Ureter (tissue), 1 donor: ENCODE measurements around the gene EDEM1. TPM values are rescaled to one million over a fixed set of nuclear protein-coding genes. Genes with fewer than 3 reads are reported as not detected.
"Not testable (repeated sequence)": the region's sequence is repeated elsewhere in the genome, so short reads cannot be mapped to it uniquely, and the experiment has no call there.

Source experiments
- DNase-seq: peaks from one replicate; pipeline ENCODE4 v3.0.0-alpha.2; 2020; ENCODE audit warnings: low spot score
- total RNA-seq: library from RNA; stranded (reverse); gene quantifications from one replicate; pipeline ENCODE4 v1.2.4, GENCODE V29; 2023
- donor health status: DM: yes; HTN: yes; CAD: no.

EDEM1 gene
- total RNA-seq, 1 donor from 2014 or later = 57.3 TPM

DNA sequence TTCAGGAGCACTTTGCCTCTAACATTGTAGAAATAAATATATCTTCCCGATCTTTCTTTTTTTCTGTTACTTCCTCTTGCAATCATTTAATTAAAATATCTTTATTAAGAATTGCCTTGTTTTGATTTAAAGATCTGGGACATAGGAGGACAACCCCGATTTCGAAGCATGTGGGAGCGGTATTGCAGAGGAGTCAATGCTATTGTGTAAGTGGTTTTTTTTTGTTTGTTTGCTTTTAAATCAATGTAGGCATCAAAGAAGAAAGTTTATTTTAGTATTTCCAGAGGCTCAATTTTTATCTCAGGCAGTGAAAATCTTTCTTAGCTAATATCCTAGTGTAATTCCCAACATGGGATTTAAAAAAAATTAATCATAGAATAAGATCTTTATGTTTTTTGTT, 15.5 kb upstream of the EDEM1 start:
- DNase-seq = no peak

GRCh38 chr3:5179036-5179435, 8.5 kb upstream of the EDEM1 start:
- DNase-seq = not testable (repeated sequence)

DNA sequence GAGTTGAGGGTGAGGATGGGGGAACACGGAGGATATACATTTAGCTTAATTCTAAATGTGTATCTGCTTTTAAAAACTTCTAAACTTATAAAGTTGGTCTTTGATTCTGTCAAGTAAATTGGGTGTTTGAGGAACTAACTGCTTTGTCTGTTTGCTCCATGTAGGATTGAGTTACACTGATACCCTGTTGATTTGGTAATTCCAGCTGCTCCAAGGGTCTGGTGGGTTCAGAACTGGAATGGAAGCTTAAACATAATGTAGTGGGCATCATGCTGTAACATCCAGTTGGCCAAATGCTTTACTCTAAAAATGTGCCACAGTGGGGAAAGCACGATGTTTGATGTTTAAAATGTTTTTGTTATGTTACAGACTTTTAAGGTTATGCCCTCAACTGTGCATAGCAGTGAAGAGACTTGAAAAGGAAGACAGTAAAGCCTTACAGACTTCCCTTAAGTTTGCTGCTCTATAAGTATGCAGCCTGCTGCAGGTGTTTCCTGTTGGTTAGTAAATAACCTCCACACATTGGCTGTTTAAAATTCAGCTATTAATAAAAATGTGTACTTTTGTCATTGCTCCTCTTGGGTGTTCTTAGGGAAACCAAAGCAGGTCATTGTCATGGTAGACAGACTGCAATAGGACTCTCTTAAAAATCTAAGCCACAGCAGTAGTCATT, 5.9 kb upstream of the EDEM1 start:
- no peak for DNase-seq

- not testable (repeated sequence) for DNase-seq
These were observed 3.8 kb upstream of the EDEM1 start for GRCh38 chr3:5183714-5184113.

DNA sequence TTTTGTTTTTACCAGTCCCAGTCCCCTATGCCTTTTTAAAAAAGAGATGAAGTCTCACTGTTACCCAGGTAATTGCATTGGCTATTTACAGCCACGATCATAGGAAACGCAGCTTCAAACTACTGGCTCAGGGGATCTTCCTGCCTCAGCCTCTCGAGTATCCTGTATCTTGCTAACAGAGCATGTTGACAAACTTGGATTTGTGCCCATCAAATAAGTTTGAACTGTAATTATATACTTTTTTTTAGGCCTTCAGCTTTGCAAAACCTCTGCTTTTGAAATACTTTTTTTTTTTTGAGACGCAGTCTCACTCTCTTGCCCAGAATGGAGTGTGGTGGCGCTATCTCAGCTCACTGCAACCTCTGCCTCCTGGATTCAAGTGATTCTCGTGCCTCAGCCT, 3.0 kb upstream of the EDEM1 start:
- no peak for DNase-seq

GRCh38 chr3:5185093-5185673, 2.3 kb upstream of the EDEM1 start:
- no peak for DNase-seq

- no peak for DNase-seq
These were observed 1.2 kb upstream of the EDEM1 start for GRCh38 chr3:5186089-5186857.

- DNase-seq = no peak
These were observed 700 bp upstream of the EDEM1 start for GRCh38 chr3:5186858-5187155.

GRCh38 chr3:5187920-5188418, 462 bp downstream of the EDEM1 start:
- DNase-seq = no peak

GRCh38 chr3:5188419-5189221, 1.1 kb downstream of the EDEM1 start:
- no peak for DNase-seq

GRCh38 chr3:5190147-5190791, 2.8 kb downstream of the EDEM1 start:
- DNase-seq = no peak

DNA sequence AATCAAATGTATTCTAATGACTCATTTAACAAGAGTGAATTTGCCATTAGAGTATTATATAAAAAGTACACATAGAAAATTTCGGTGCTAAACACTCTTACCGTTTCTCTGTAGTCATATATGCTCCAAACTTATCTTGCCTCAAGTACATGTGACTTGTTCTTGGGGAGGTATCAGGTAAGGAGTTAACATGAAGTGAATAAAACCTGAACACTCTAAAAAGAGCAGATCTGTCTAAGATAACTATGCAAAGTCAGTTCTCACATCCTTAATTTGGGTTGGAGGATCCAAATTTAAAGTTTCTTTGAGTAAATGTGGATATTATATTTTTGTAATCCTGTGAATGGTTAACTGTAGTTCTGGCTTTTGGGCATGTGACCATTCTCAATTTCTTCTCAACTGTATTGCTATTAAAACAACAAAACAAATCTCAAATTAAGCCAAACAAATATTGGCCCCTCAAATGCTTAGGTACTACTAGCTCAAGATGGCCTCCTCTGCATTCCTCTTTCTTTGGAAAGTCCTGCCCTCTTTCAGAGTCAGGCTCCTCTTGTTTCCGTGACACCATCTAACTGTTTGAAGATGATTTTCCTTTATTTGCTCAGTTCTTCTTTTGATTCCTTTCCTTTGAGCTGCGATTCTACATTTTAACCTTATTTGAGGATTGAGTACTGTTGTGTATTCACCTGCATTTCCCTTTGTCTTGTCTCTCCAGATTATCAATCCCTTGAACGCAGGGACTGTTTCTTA, 4.2 kb downstream of the EDEM1 start:
- no peak for DNase-seq

GRCh38 chr3:5192571-5193365, 5.3 kb downstream of the EDEM1 start:
- DNase-seq = no peak

GRCh38 chr3:5194341-5194740, 6.8 kb downstream of the EDEM1 start:
- no peak for DNase-seq

DNA sequence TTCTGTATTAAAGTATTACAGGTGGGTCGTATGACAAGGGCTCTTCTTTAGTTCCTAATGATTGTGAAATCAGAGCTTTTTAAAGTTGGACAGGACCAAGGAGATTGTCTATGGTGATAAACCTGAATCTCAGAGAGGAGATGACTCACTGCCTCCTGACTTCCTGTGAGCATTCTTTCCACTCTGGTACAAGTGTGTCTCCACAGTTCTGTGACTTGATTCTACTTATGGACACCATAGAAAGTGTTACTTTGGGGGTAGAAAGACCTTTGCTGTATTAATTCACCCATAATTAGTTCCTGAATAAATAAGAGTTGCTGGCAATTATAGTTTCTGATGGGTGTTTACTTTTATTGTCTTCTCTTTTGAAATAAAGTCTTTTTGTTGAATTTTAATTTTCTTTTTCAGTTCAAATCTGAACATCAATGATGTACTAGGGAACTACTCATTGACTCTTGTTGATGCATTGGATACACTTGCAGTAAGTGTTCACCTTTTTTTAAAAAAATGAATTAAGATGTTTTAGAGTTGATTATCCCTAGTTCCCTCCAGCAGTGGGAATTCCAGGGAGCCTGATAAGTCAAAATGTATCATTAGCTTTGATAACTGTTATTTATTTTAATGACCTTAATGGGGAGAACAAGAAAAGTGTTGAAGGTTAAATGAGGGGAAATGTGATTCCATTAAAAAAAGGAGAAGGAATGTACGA, 7.4 kb downstream of the EDEM1 start:
- DNase-seq = peak; percentile 57

GRCh38 chr3:5195605-5196004, 8.1 kb downstream of the EDEM1 start:
- no peak for DNase-seq

DNA sequence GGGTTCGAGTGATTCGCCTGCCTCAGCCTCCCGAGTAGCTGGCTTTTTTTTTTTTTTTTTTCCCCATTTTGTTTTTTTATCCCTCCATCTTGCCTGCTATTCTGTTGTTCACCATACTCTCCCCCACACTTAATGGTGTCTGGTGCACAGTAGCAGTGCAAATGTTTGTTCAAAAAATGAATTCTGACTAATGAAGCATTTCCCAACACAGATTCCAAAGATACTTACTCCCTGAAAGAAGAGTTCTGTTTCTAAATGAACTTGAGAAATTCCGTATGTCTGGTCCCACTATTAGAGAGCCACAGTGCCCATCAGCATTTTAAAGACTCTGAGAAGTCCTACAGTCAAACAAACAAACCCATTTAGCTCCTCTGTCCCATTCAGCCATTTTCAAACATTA, 9.5 kb downstream of the EDEM1 start:
- DNase-seq = no peak

GRCh38 chr3:5197470-5198312, 10.2 kb downstream of the EDEM1 start:
- no peak for DNase-seq

DNA sequence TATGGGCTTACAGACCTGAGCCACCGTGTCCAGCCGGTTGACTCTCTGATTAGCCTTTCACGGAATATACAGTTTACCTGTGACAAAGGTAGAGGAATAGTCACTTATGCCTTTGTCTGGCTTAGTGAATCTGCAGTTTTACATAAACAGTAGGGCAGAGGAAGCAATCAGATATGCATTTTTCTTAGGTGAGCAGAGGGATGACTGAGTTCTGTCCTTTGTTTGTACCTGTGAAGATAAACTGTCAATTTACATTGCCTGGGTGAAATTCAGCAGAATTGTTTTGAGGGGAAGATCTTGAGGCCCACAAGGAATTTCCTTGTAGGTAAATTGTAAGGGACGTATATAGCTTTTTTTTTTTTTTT, 10.8 kb downstream of the EDEM1 start:
- DNase-seq = no peak
